ENCODE data around the gene OTUB2.

OTUB2 gene

DNA sequence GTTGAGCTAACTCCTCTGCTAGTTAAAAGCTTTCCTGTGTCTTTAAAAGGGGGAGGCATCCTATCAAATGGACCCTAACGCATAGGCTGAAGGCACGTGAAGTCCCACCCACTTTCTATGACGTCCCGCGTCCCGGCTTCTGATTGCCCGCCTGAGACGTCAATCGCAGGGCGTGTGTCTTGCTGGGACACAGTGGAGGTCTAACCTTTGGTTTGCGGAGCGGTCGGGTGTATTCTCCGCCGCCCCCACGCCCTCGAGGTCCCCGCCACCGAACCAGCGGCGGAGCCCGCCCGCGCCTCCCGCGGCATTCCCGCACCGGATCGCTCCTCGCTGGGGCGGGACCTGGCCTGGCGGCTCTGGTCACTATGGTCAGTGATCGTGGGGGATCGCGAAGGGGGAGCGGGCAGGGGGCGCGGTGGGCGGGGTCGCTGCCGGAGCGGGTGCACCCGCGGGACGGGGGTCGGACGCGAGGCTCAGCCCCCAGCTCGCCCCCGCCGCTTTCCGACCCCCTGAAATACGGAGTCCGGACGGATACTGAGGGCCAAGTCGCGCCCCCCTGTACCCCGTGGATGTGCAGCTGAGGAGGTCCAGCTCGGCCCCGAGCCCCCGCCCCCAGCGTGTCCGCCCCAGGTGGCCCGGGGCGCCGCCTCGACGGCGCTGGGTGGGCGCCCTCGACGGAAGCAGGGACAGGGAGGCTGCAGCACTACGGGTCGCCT is at the start of gene OTUB2:
Gene OTUB2 (plus strand): TSS at position 168 of the 716 bp plus-strand sequence. CDS start 198 bp downstream, at position 366.
- DNase-seq (ENCODE audit: low spot score): peak; percentile 99

DNA sequence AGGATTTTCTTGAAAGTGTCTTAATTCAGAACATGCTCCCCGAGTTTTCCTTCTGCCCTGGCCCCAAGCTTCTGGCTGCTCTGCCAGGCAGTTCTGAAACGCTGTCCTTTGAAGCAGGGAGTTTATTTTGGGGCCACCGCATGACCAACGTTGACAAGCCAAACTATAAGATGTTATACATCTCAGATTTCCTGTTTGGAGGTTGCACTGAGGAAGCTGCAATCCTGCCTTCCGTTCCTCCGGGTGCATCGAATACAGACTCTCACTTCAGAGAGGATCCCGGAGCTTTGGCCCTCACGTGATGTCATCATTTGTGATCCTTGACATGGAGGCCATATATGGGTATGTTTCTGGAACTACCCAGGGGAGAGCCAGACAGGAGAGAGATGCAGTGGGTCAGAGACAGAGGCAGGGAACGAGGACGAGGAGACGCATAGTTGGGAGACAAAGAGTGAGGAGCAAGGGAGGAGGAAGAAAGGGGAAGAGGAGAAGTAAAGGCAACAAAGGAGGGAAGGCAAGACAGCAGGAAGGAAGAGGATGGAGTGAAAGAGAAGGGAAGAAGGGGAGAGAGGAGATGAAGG is 49.6 kb upstream of the OTUB2 start, which contains the start of gene ASB2:
Gene ASB2 (minus strand): TSS at position 94 of the 581 bp plus-strand sequence. CDS start 12,031 bp downstream, outside the sequence.
- no peak for DNase-seq (ENCODE audit: low spot score)

DNA sequence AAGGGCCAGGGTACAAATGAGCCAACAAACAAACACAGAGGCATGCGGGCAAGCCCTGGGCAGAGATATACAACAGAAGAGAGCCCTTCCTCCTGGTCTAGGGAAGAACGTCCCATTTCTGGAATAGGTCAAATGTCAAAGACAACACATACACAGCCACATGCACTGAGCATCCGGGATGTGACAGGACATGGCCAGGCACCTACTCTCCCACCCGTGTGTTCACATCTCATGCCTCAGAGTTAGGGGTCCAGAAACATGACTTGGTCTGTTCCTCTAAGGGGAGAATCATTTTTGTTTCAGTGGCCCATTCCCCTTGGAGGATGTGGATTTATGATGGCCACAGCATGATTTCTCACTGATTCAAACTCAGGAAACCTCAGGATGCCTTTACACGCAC is 49.0 kb upstream of the OTUB2 start:
- no peak for DNase-seq (ENCODE audit: low spot score)

DNA sequence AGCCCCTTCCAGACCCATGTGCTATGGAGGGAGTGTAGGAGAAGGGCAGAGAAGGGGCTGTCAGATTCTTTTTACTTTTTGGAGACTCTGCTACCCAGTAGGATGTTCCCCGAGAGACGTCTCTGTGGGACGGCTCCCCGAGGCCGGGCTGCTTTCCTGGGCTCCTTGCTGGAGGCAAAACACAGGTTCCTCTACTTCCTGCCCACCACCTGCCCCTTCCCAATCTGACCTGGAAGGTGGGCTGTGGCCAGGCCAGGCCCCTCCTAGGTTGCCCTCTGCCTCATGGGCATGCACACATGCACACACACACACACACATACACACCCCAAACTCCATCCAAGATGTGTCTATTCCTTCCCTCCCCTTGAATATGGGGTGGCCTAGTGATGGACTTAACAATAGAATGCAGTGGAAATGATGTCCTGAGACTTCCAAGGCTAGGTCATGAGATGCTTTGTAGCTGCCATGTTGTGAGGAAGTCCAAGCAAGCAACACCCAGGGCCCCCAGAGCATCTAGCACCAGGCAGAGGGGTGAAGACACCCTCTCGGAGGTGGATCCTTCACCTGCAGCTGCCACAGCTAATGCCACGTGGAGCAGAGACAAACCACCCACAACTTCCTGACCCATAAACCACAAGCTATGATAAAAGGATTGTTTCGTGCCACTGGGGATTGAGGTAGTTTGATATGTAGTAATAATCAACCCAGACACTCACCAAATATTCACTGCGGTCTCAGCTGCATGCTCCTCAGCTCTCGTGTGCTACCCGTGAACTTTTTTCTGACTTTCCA is 48.2 kb upstream of the OTUB2 start:
- no peak for DNase-seq (ENCODE audit: low spot score)

DNA sequence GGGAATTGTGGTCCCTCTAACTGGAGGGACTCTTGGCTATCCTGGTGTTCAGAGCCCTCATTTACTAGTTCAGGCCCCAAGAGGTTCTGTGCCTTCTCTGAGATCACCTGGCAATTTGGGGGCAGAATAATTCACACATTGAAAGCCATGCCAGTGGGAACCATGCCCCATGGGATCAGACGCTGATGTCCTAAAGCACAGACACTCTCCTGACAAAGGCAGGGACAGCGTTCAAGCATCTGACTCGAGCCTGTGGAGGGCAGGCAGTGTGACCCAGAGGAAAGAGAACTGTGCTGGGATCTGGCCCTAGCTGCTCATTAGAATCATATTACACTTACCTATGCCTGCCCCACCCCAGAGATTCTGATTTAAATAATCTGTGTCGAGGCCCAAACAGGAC is 47.4 kb upstream of the OTUB2 start:
- no peak for DNase-seq (ENCODE audit: low spot score)

DNA sequence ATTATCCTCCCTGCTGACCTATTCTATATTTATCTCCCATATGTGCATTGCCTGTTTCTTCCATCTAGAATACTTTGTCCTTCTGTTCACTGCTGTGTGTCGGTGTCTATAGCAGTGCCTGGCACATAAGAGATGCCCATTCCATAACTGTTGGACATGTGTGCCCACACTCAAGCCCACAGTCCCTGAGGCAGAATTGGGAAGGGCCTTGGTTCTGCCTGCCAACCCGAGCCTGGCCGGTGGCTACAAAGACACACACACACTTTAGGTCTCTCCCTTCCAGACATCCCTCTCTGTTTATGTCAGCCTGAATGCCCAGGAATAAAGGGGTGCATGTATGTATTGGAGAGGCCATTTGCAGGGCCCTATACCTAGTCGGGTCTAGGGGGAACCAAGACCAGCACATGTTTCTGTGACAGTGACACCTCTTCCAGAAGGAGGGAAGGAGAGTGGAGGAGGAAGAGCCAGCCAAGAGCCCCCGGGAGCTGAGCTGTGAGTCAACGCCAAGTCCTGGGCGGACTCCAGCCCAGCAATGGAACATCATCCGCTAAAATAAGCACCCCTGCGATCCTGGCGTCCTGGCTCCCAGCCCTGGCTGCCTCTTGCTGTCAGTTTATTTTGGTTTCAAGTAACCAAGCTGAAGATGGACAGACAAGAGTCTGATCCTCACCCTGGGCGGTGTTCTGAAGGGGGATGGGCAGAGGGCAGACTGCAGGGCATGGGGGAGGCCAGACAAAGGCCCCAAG is 45.5 kb upstream of the OTUB2 start:
- peak; percentile 40 for DNase-seq (ENCODE audit: low spot score)

DNA sequence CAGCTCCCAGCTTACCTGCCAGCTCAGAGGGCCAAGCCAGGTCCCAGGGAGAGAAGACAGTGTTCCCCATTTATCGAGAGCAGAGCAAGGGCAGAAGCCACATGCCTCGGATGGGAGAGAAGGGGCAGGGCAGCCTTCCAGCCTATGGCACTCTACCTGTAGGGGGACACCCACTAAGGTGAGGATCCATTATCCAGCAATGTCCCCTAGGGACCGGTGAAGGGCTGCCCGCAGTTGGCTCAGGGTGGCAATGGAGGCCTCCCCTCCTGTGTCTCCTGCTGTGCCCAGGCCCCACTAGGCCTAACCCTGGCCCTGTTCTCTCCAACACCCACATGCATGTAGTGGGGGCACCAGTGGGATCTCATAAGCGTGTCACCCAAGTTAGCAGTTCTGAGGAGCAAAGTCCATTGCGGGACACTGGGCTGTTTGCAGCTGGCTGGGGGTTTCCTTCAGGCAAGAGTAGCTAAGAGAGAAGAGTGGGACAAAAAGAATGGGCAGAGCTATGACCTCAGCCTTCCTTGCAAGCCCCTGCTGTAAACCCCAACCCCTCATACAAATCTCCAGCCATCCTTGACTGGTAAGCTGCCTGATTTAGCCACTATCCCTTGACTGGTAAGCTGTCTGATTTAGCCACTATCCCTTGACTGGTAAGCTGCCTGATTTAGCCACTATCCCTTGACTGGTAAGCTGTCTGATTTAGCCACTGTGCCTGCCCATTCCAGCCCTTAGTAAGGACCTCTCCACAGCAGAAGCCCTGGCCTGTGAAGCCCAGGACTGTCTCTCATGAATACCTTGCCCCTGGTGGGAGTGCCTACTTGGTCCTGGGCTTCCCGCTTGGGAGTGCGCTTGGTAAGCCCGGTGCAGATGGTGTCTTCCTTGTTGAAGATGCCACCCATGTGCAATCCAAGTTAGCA is 44.6 kb upstream of the OTUB2 start:
- no peak for DNase-seq (ENCODE audit: low spot score)

DNA sequence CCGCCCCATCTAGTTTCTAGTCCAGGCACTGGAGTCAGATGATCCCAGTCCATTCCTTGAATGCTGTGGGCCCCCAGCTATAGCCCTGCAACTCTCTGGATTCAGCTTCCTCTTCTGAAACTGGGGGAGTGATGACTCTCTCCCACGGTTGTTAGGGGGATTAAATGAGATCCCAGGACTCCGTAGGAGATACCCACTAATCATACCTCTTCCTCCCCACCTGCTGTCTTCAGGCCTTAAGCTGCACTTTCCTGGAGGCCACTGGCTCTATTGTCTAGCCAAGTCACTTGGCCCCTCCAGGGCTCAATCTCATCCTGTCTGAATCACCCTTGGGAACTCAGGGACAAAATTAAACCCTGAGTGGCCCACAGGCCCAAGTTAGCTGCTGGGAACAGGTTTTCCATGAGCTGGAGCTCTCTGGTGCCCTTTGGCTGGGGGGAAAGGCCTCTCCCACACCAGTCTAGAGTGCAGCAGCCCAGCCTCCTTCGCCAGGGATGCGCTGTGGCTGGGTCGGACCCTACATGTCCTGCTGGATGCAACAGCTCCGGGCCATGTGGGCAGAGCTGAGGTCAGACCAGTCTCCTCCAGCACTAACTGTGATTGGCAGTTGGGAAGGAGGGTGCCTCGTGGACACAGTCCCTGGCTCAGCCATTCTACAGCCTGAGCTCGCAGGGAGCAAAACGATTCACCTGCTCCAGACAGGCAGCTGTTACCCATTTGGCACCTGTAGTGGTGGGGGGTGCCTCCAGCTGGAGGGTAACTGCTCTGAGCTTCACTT is 43.7 kb upstream of the OTUB2 start:
- DNase-seq (ENCODE audit: low spot score): no peak

DNA sequence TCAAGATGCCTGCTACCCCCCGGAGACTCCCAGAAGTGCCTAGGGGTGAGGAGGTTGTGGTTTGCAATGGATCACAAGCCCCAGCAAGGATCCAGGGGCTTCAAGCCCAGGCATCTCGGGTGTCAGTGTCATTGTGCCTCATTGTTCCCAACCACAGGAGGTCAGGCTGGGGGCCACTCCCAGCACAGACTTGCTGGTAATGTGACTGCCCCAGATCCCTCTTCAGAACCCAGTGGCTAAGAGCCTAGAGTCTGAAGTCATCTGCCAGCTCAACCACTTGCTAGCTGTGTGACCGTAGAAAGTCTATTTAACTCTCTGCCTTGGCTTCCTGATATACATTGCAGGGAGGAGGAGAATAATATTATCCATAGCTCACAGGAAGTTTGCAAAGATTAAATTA is 42.1 kb upstream of the OTUB2 start:
- no peak for DNase-seq (ENCODE audit: low spot score)

DNA sequence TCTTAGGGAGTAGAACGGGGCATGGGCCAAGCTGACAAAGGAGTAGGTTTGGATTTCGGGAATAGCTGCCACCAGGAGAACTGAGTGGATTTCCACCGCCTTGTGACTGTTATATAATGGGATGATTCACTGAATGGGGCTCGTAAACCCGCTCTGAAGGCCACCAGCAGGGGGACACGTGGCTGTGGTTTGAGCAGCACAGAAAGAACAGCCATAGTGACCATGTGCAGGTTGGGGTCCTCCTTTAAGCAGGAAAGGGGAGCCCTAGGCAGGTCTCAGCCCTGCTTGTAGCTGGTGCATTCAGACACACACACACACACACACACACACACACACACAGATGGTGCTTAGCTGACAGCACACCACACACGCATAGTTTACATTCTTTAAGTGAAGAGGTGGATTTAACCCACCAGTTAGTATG is 41.1 kb upstream of the OTUB2 start:
- DNase-seq (ENCODE audit: low spot score): peak; percentile 74

DNA sequence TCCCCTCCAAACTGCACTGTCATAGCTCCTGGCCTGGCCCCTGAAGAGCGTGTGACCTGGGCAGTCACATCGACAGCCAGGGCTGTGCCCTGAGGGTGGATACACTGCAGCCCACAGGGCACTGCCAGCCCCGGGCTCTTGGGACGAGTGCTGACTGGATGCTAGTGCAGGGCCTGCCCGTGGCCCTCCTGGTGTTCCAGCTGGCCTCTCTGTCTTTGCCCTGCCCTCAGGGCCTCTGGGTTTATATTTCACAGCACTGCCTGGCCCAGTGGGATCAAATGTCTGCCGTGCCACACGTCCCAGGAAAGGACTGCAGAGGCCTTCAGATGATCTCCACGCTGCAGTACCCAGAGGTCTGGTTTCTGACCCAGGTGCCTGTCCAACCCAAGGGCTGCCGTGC is 39.2 kb upstream of the OTUB2 start:
- no peak for DNase-seq (ENCODE audit: low spot score)

DNA sequence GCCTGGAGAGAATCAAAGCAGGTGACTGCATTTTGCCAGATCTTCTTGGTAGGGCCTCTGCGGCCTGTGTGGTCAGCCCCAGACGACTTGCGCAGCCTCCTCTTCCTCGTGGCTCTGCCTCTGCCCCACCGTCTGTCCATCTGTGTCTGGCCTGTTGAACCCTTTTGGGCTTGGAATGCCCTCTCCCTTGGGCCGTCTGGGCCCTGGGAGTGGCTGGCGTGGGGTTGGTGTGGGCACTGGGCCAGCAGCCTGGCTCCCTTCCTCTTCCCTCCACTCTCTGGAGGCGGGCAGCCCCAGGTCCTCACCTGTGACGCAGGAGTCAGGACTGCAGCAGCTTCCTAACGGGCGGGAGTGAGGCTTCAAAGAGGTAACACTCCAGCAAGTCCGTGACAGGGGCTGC is 38.8 kb upstream of the OTUB2 start:
- DNase-seq (ENCODE audit: low spot score): no peak

DNA sequence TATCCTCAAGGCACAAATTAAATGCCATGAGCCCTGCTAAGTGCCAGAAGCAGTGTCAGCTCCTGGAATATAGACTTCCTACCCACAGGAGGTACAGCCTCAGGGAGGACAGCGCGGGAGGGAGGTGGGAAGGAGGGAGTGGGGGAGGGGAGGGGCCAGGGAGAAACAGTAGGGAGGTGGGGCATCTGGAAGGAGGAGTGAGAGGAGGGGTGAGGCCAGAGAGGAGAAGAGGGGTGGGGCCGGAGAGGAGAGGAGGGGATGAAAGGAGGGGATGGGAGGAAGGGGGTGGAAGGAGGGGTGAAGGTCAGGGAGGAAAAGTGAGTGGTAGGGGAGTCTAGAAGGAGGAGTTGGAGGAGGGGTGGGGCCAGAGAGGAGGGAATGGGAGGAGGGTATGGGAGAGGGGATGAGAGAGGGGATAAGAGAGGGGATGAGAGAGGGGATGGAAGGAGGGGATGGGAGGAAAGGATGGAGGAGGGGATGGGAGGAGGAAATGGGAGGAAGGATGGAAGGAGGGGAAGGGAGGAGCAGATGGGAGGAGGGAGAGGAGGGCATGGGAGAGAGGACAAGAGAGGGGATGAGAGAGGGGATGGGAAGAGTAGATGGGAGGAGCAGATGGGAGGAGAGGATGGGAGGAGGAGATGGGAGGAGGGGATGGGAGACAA is 38.2 kb upstream of the OTUB2 start:
- DNase-seq (ENCODE audit: low spot score): no peak

DNA sequence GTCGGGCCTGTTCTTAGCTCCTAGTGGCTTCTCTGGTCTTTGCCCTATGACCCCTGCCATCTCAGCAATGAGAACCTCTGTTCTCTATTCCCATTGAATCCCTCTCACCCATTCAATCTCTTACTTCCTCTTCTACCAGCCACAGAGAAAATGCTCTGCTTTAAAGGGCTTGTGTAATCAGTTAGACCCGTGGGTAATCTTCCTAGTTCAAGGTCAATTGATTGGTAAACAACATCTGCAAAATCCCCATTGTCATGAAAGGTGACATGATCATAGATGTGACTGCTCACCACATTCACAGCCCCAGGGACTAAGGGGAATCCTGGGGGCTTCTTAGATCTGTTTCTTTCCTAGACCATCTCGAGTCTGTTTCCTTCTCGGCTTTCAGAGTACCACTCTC is 36.2 kb upstream of the OTUB2 start:
- no peak for DNase-seq (ENCODE audit: low spot score)

DNA sequence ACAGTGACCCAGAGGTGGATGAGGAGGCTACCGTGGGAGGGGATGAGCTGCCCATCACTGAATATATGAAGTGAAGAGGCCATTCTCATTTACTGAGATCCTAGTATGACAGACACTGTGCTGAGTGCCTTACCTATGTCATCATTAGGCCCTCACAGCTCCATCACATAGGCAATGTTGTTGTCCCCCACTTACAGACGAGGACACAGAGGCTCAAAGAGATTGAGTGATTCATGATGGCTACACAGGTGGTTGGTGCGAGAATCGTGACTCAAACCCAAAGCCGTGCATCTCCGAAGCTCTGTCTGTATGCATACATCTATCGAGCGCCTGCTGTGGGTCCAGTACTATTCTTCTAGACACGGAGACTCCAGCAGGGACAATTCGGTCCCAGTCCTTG is 34.9 kb upstream of the OTUB2 start:
- DNase-seq (ENCODE audit: low spot score): no peak

DNA sequence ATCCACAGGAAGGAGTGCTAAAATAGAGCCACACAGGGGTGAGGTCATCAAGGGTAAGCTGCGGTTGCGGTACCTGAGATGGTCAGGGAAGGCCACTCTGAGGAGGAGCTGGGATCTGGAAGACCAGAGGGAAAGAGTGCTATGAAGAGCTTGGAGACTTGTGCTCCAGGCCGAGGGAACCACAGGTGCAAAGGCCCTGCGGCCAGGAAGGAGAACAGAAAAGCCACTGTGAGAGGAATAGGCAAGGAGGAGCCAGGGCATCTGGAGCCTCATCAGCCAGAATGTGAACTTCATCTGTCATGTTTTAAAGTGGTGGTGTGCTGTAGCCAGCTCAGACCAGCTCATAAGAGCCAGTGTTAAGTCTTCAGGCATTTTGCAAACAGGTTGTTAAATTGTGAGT is 34.5 kb upstream of the OTUB2 start:
- DNase-seq (ENCODE audit: low spot score): no peak

DNA sequence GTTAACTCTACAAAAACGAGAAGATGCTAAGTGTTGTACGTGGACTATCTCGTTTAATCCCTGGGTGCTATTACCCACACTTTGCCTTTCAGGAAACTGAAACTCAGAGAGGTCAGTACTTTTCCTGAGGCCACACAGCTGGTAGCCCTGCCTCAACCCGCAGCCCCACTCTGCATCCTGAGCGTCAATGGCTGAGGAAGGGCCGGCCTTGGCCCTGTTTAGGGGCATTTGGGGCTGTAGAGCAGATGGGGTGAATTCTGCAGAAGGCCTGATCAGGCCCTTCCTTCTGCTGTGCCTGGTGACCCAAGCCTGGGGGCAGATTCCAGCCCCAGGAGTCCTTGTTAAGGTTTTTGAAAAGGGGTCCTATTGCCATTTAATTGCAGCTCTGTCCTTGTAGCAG is 32.8 kb upstream of the OTUB2 start:
- DNase-seq (ENCODE audit: low spot score): no peak

DNA sequence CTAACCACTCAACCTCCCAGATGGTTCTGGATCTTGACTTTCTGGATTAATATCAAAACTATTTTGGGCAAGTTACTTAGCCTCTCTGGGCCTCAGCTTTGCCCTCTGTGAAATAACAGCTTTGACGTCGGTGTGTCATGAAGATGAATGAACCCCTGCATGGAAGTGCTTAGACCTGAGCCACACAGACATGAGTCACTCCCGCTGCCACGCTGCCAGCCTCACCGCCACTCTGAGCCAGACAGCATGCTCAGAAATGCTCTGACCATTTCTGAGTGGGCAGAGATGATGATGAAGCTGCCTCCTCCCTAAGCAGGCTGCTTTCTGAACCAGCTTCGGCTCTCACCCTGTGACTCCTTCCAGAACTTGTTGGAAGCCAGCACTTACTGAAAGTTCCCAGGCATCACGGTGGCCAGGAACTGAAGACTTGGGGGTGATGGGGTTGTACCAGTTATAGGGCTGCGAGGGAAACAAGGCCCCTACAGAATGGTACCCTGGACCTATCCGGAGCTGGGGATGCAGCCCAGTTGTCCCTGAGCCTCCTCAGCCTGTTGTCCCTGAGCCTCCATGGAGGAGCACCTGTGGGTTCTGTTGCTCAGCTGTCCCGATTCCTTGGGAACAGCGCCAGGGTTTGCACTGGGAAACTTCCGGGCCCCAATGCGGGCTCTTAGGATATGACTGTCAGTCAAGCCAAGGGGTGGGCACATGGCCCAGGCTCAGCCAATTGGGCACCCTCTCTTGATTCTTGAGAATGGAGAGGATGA is 31.0 kb upstream of the OTUB2 start:
- DNase-seq (ENCODE audit: low spot score): peak; percentile 75

DNA sequence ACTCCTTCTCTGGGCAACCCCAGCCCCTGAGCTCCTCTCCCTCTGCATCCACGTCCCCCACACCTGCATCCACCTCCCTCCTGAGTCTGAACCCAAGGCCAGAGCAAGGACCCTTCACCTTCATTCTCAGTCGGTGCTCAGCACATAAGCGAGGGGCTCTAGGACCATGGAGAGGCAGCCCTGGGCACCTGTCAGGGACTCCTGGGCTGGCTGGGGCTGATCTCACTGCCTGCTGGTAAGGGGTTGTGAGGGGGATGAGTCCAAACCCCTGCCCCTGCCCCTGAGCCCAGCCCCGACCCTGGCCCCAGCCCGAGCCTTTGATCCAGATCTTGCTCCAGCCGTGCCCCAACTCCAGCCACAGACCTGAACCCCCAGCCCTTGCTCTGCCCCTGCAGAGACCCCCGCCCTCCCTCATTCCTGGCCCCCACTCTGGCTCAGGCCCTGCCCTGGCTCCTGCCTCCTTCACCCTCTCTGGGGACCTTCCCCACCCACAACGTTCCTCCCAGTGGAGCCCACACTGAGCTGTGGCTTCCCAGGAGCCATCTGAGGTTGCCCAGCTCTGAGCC is 29.9 kb upstream of the OTUB2 start:
- DNase-seq (ENCODE audit: low spot score): no peak

Data from Ammon's horn (tissue), 1 donor.